ENCODE measurements around the gene OTUD7B. TPM values are rescaled to one million over a fixed set of nuclear protein-coding genes. Genes with fewer than 3 reads are reported as not detected.

The OTUD7B gene
- total RNA-seq, 1 experiment from 2014 or later: 23.5 TPM

DNA sequence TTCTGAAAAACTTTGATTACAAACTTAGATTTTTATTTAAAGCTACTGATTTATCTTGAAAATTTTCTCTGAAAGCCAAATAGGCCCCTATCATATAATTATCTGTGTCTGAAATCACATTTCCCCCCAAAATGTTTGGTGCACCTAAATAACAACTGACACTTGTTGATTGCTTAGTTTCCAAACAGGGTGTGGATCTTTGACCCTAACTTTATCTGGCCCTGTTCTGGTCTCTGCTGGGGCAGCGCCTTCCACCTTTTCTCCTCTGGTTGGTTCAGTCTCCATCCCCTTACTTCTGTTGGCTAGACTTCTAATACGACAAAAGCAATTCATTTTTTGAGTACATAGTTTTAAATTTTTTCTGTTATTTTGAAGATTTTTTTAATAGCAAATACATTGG lies 10.2 kb upstream of the OTUD7B start:
- H3K14ac ChIP-seq (ENCODE audit: insufficient read depth, low read length): no peak overlapping the region
- no peak overlapping the region for H2BK20ac ChIP-seq (ENCODE audit: low read depth, low read length, poor library complexity, severe bottlenecking)
- TF ChIP-seq, protein P1, sequence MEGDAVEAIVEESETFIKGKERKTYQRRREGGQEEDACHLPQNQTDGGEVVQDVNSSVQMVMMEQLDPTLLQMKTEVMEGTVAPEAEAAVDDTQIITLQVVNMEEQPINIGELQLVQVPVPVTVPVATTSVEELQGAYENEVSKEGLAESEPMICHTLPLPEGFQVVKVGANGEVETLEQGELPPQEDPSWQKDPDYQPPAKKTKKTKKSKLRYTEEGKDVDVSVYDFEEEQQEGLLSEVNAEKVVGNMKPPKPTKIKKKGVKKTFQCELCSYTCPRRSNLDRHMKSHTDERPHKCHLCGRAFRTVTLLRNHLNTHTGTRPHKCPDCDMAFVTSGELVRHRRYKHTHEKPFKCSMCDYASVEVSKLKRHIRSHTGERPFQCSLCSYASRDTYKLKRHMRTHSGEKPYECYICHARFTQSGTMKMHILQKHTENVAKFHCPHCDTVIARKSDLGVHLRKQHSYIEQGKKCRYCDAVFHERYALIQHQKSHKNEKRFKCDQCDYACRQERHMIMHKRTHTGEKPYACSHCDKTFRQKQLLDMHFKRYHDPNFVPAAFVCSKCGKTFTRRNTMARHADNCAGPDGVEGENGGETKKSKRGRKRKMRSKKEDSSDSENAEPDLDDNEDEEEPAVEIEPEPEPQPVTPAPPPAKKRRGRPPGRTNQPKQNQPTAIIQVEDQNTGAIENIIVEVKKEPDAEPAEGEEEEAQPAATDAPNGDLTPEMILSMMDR (conservative IDR thresholded peaks at IDR 0.05): no peak
- no peak overlapping the region for H2BK12ac ChIP-seq (ENCODE audit: insufficient read length, low read depth, low read length)
- H3K4ac ChIP-seq (ENCODE audit: low read depth, low read length): no peak overlapping the region
- no peaks in the 10 kb centered on the region for H4K20me1 ChIP-seq (ENCODE audit: control insufficient read depth, insufficient read depth, insufficient read length)
- H3K56ac ChIP-seq (ENCODE audit: insufficient read length, low read depth, low read length): no peak overlapping the region
- no peak for DNase-seq
- no peak overlapping the region for H2AK5ac ChIP-seq (ENCODE audit: insufficient read length, low read length)
- H3K23ac ChIP-seq (ENCODE audit: insufficient read length, low read depth, low read length): no peak overlapping the region
- no peak overlapping the region for H3T11ph ChIP-seq (ENCODE audit: low read length)
- H3K23me2 ChIP-seq (ENCODE audit: insufficient read length, low read depth, low read length, poor library complexity, severe bottlenecking): no peaks in the 10 kb centered on the region
- no peak overlapping the region for H3K27ac ChIP-seq (ENCODE audit: insufficient read length, low read depth, low read length)
- H3K79me2 ChIP-seq (ENCODE audit: insufficient read depth, low read length): no peaks in the 10 kb centered on the region
- no peak overlapping the region for H2AFZ ChIP-seq (ENCODE audit: low read length)
- H3K9me3 Mint-ChIP-seq: no peaks in the 10 kb centered on the region
- no peak overlapping the region for H4K5ac ChIP-seq (ENCODE audit: insufficient read length, low read depth, low read length)
- no peak overlapping the region for H3K4me3 Mint-ChIP-seq
- H2BK15ac ChIP-seq (ENCODE audit: low read depth, low read length): no peak overlapping the region
- no peaks in the 10 kb centered on the region for H3K9me3 ChIP-seq (ENCODE audit: control insufficient read depth, low read depth, low read length)
- no peaks in the 10 kb centered on the region for H3K27me3 ChIP-seq (ENCODE audit: insufficient read depth, low read length)
- no peak overlapping the region for H3K18ac ChIP-seq (ENCODE audit: insufficient read length, low read depth, low read length)
- WGBS (ENCODE audit: extremely low coverage, insufficient read length, low lambda C conversion rate): no CpG with 5 or more reads among the region's 2 CpGs
- no peaks in the 10 kb centered on the region; the same call in 1 of the 2 replicates for H3K4me1 ChIP-seq (ENCODE audit: insufficient read depth, low read length)
- no peak overlapping the region for H2BK5ac ChIP-seq (ENCODE audit: insufficient read length, low read length)
- no peak overlapping the region for H2BK120ac ChIP-seq (ENCODE audit: low read depth, low read length, poor library complexity, severe bottlenecking)
- no peaks in the 10 kb centered on the region for H3K79me1 ChIP-seq (ENCODE audit: insufficient read depth, low read depth, low read length, poor library complexity, severe bottlenecking)
- H3K4me2 ChIP-seq (ENCODE audit: insufficient read depth, insufficient read length, low read length): no peak overlapping the region
- no peaks in the 10 kb centered on the region; the same call in none of the 2 replicates for H3K27me3 Mint-ChIP-seq (ENCODE audit: low read depth)
- peaks cover 11 to 17% of the 10 kb centered on the region in 2 experiments for H3K4me1 Mint-ChIP-seq
- H3K9ac ChIP-seq (ENCODE audit: extremely low read depth, insufficient read length, low read length): no peak overlapping the region
- H4K91ac ChIP-seq (ENCODE audit: insufficient read length, low read depth, low read length): no peak overlapping the region
- no peak overlapping the region for H4K8ac ChIP-seq (replicated peaks; ENCODE audit: insufficient read length, low read depth, low read length)
- no peaks in the 10 kb centered on the region for H3K36me3 Mint-ChIP-seq (ENCODE audit: insufficient read depth in 1 of 3, low read depth in 3 of 3)
- peak overlapping the region in 1 of 3 experiments; percentile 72; a peak in 1 of 7 replicates for H3K27ac Mint-ChIP-seq
